Germinal center (tissue), 1 donor: ENCODE results near the gene DDX25.

Experiments used
- DNase-seq: peaks from one replicate; pipeline ENCODE4 v3.0.0; 2012; ENCODE audit warnings: mixed read lengths, low spot score

Gene DDX25

DNA sequence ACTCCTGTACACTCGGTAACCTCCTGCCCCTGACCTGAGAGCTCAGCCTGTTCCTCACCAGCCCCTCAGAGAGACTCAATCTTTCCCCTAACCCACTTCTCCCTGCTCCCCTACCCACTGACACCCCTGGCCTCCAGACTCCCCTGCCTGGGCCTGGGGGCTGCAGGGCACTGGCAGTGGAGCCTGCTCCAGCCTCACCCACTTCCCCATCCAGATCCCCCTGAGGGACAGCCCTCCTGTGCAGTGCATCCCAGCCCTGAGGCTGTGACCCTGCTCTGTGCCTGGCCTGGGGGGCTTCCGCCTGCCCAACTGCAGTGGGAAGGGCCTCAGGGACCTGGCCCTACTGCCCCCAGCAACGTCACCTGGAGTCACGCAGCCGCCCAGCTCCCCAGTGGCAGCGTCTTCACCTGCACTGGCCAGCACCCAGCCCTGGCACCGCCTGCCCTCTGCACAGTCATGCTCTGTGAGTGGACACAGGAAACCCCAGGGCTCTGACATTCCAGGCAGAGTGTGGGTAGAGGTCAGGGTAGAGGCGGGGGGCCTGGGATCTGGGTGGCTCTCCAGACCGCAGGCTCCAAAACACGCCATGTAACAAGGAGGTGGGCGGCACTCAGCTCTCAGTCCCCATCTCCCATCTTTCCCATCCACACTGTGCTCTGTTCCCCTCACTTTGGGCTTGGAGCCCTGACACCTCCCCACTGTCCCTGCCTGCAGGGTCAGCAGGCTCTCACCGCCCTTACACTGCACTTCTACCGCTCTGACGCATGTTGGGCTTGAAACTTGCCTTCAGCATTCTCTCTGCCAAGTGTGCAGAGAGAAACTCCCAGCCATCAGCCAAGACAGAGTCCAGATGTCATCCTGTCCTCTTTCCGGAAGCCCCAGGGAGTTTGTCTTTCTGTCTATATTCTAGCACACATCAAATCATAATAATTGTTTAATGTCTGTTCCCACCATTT lies 46.7 kb downstream of the DDX25 start:
- DNase-seq = no peak

DNA sequence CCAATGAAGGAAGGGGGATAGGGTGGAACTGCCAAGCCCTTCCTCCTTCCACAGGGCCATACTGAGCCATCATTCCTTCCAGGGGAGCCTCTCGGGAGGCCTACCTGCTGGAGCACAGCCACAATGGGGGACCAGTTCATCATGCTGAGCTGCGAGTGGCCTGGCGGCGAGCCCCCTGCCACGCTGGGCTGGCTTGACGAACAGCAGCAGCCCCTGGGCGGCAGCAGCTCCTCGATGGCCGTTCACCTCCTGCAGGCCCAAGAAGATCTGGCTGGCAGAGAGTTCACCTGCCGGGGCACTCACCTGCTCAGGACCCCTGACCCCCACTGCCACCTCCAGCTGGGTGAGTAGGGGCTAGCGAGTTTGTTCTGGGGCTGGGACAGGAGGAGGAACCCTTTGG lies 47.4 kb downstream of the DDX25 start:
- DNase-seq = no peak

DNA sequence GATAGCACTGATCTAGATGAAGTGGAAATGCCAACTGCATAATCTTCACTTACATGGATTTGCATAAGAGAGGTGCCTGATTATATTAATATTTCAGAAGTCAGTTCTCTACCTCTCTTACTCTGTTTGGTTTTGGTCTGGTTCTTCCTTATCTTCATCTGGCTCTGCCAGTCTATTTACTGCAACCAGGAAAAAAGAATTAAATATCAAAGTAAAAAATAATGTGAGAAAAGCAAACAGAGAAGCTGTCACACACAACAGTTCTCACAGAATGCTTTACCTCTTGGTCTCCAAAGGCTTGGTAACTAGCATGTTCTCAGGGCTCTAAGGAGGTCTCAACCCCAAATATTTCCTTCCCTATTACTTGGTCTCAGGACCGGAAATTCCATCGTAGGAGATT lies 48.3 kb downstream of the DDX25 start:
- no peak for DNase-seq

DNA sequence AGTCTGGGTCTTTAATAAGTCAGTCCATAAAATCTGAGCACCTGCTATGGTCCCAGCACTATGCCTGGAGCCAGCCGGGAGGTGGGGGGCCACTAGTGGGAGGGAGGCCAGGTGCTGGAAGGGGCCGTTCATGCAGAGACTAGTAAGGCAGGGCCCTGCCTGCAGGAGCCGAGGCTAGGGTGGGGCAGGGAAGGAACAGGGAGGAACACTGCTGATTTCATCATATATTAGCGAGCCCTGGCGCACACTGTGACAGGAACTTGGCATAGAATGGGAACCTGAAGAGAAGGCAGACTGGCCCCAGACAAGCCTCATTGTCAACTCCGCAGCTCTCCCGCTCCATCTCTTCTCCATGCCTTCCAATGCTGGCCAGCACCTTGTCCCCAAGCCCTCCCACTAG lies 48.7 kb downstream of the DDX25 start:
- no peak for DNase-seq

DNA sequence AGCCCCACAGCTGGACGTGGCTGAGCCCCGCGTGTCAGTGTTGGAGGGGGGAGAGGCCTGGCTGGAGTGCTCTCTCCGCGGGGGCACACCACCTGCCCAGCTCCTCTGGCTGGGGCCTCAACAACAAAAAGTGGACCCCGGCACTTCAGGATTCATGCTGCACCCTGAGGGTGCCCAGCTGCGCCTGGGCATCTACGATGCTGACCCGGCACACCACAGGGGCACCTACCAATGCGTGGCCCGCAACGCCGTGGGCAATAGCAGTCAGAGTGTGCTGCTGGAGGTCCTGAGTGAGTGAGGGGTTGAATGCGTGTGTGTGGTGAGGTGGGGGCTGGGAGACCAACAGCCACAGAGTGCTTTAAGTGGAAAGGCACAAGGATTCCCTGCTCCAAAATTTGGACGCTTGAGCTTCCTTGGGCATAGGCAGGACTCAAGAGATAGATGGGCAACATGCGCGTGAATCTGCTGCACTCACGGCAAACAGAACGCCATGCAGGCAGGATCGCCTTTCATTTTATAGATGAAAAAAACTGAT lies 49.2 kb downstream of the DDX25 start:
- no peak for DNase-seq

DNA sequence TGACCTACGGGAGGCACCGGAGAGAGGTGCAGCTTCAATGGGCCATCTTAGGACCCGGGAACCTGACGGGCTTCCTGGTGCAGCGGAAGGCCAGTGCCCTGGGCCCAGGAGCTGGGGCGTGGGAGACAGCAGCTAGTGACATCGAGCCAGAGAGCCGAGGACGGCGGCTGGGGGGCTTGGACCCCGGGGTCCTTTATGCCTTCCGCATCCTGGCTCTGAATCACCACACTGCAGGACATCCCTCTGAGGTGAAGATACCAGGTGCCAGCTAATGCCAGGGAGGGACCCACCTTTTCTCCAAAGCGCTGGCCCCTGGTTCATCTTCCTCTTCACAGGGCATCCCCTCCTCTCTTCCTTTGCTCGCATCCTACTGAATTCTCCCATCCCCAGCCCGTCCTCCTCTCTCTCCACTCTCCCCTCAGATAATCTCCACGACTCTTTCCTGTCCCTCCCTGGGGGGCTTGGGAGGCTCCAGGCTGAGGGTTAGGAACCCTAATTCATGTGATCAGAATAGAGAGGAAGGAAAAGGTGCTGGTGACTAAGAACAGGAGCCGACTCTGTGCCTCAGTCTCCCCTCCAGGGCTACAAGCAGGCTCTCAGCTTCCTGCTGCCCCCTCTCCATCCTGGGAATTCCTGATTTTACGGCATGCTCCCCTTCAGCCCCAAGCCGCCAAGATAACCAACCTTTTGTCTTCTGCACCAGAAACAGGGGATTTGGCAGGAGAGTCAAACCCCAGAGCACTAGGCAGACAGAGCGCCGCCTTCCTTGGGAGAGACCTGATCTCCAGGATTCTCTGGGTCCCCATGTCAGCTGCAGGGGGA lies 50.0 kb downstream of the DDX25 start:
- no peak for DNase-seq

DNA sequence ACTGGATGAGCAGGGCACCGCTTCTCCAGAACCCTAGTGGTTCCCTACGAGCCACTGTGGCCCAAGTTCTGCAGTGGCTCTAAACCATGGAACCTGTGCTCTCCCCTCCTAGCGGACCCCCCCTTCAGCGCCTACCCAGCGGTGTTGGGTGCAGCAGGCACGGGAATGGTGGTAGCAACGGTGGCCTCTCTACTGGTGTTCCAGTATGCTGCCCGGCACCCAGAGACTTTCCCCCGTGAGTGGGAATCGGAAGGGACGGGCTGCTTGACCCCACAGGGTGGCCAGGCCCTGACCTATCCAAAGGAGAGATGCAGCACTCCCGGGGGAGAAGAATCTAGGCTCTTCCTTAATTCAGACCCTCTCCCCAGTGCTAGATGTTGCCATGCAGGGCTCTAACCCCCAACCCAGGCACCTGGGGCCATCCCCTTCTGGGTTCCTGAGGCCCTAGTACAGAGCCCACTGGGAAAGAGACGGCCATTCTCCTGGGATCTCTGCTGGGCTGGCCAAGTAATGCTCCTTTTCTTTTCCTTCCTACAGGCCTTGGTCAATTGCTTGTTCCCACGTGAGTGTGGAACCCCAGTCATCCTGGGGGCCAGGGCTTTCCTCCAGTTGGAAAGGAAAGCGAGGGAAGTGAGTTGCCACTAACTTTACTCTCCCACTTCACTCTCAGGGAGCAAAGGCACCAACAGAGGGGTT lies 50.8 kb downstream of the DDX25 start:
- DNase-seq = no peak

DNA sequence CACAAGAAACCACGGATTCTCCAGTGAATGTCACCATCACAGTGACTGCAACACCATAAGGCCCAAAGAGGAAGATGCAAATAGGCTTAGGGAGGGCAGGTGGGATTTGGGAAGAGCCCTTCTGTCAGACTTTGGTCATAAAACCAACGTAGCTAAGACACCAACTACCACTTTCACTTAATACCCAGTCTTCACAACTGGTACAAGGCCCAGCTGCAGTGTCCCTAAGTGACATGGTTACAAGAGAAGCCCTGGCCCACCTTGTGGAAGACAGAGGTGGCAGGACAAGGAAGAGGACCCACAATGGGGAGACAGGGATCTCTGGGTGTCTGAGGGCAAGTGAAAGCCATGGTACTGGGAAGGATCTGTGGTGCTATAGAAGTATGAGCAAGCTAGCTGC lies 51.5 kb downstream of the DDX25 start:
- DNase-seq = no peak

DNA sequence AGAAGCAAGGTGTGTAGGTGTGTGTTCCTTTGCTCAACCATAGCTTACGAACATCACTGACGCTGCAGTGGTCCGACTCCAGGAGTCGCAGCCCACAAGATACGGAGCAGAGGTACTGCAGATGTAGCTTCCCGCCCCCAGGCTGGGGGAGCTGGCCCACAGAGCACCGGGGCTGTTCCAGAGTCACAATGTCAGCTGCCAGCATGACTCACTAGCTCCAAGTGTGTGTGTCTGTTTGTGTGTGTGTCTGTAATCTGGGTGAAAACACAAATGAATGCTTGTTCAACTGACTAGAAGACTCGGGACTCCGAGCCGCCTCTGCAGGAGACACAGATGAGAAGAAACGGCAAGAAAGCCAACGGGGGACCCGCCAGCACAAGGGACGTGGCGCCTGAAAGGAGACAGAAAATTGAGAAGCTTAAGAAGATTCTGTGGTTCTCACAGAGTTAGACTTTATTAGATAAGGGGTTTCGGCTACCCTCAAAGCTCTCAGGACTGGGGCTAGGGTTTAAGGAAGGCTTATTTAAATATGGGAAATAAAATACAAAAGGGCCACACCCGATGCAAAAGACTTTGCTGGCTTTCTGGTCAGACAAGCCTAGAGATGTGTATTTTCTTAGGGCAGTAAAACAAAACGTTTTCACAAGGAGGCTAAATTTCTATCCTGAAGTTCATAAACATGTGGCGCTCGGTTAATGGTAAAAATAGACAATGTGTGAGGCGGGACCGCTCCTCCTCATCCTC lies 52.3 kb downstream of the DDX25 start:
- DNase-seq = no peak

DNA sequence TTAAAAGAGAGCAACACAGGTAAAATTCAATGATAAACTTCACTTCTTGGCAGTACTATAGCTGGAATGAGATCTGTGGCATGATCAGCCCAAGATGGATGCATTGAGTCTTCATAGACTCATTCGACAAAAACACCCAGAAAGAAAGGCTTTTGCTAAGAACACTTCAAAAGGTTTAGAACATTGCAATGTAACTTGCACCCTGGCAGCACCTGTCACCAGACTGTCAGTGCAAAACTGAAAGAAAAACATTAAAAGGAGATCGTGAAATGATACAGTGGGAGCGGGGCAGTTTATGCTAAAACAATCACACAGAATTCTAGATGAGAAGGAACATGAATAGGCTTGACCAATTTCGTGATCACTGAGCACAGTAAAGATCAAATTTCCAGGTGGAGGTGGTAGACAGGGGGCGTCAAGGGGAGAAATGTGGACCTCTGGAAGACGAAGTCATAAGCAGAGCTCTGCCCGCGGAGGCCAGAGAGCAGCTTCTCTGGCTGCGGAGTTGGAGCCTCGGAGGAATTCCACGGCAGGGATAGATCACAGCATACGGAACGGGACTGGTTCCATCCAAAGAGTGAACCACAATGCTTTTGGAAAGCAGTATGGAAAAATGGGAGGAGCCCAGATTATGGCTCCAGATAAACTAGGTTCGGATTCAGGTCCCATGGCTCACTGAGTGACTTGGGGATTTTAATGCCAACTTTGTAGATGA lies 53.5 kb downstream of the DDX25 start:
- DNase-seq = no peak

DNA sequence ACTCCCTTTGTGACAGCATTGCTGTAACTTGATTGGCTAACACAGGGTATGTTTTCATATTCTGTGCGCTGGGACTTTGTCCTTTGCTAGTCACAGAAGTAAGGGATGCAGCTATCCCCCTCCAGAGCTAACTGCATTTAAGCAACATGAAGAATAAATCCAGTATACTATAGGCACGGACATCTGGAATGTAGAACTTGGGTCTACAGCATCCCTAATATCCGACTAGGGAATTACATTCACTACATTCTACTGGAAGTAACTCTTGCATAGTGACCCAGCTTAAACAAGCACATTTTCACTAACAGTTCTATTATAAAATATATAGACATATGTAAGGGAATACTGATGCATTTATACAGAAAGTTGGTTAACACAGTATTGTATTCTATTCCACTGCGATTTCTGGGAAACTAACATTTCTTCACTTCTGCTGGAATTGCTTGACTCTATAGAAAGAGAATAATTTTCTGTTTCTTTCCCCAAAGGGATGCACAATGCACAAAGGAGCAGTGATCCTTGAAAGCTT lies 54.6 kb downstream of the DDX25 start:
- no peak for DNase-seq

DNA sequence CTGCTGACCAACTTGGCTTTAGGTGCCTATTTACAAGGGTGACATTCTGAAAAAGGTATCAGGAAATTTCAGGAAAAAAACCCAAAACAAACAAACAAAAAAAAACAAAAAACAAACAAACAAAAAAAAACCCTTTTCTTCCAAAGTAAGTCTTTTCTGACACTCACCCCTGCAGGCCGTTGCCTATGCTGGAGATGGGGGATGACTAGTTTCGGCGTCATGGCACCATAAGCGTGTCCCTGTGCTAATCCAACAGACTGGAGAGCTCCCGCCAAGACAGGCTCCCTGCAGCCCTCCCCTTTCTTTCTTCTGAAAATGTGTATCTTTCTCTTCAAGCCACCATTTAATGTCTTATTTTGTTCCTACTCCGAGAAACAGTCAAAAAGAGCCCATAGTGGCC lies 55.2 kb downstream of the DDX25 start:
- no peak for DNase-seq

DNA sequence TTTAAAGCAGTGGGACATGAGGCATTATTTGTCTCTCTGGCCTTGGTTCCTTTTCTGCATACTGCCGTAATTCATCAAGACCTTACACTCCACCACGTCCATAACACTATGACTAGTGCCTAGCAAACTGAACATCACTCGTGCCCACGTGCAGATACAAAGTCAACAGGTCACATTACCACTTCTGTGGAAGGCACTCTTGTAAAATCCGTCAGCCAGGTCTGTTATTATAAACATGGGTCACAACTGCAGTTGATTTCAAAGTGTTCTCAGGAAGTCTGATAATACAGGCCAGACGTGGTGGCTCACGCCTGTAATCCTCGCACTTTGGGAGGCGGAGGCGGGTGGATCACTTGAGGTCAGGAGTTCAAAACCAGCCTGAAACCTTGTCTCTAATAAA lies 55.6 kb downstream of the DDX25 start:
- DNase-seq = no peak

DNA sequence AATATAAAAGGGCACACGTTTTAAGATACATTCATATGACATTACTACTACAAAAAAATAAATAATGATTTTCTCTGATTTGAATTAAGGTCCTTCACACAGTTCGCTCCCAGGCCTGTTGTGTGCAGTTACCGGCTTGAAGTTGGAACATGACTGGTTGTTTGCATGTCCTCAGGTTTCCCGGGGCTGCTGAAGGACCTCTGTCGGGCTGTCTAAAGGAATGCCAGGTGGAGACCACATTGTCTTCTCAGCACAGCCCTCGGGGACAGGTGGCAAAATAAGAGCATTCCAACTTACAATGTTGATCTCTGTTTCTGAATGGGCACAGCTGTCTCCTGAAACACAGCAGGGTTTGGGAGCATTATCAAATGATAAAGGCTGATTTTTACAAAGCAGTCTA lies 56.5 kb downstream of the DDX25 start:
- no peak for DNase-seq

DNA sequence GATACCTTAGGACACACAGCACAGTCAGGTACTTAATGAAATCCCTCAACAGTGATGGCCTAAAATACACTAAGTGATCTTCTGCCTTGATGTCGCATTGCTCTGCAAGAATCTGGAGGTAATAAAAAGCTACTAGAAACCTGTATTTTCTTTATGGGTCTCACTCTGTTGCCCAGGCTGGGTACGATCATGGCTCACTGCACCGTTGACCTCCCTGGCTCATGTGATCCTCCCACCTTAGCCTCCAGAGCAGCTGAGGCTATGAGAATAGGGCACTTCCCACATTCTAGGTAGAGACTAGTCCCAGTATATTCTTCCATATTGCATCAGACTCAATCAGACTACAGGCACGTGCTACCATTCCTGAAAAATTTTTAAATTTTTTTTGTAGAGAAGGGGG lies 63.2 kb downstream of the DDX25 start:
- no peak for DNase-seq

DNA sequence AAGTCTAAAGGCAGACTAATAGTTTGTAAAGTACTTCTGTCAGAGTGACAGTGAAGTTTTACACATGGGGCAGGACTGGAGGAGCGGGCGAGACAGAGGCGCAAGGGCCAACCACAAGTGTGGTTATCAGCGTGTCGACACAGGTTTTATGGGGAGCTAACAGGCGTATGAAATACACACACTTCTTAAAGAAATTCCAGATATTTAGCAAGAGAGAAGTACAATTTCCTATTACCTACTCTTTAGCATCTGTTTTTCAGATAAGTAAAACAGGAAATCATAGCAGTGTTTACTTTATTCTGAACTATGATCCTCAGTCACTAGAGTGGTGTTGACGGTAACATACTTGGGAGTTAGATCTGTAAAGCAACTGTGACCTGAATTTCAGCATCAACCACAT lies 64.0 kb downstream of the DDX25 start:
- no peak for DNase-seq

DNA sequence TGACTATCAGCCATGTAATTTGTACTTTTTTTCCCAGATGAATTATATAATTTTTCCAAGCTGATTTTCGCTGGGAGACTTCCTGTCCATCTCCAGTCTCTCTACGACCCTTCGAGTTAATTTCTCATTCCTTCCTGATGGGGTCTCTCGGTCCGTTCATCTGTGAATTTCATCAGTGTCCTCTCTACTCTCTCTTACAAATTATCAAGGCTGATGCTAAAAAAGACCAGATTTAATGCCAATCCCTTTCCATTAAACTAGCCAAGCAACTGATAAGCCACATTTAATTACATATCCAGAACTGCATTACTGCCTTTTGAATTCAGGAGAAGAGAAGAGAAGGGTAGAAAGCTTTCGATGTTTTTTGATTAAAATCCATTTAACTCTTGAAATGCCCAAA lies 67.3 kb downstream of the DDX25 start:
- DNase-seq = no peak

DNA sequence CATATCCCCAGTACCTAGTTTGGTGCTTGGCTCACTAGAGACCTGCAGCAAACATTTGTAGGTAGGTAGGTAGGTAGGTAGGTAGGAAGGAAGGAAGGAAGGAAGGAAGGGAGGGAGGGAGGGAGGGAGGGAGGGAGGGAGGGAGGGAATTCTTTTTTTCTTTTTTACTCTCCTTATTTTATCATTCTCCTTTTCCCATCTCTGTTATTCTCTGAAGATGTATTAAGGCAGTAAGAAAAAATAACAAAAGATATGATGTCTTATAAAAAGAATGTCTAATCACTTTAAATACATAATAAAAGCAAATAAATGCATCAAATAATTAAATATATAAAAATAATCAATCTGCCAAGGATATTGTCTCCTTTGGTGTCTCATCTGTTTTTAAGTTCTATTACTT lies 70.0 kb downstream of the DDX25 start:
- no peak for DNase-seq

DNA sequence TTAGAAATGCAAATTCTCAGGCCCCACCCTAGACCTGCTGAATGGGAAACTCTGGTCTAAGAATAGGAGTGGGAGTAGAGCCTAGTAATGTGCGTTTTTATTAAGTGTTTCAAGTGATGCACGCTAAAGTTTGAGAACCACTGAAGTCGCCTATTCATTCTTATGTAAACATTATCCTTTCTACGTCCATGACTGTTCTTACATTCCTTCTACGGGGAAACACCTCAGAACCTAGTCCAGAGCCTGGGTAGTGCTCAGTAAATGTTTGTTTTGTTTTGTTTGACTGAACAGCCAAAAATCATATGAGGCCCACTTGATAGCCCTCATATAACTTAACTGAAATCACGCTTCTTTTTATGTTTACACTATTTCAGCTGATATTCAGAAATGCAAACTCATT lies 71.3 kb downstream of the DDX25 start:
- DNase-seq = no peak

DNA sequence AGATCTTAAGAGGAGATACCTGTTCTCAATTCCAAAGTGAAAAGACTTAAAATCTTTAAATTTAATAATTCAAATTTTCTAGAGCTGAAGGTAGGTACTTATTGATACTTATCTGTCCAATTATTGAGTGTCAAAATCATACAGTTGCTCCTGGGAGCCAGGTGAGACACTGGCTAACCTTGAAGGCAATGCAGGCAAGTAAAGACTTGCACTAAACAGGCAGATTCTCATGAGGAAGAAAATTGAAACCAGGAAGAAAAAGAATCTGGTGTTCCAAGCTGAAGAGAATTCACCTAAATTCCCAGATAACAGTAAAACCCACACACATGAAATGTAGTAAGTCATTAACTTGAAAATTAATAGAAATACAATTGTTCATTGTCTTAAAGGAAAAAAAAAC lies 71.8 kb downstream of the DDX25 start:
- DNase-seq = no peak

DNA sequence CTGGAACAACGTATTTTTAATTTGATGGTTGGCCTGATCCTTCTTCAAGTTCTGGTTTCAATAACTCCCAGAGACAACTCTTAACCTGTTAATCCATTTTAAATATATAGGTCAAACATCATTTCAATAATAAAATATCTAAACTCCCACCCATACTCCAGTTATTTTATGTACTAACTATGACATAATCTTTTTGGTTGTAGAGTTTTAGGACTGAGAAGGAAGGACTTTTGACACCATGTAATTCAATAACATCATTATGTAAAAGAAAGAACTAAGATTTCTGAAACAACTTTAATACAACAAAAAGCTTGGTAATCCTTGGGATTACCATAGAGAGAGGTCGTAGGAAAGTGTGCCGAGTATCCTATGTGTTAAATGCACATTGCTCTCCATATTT lies 73.0 kb downstream of the DDX25 start:
- DNase-seq = no peak
